T47D (cell line): ENCODE data around the gene GOLGA8K.
"Not testable (repeated sequence)": the region's sequence is repeated elsewhere in the genome, so short reads cannot be mapped to it uniquely, and the experiment has no call there.

ENCODE experiments used
- DNase-seq, 2 experiments: peaks; one replicate each; pipeline versions ENCODE4 v3.0.0 to v3.0.0-alpha.2; 2011 to 2012; ENCODE audit warnings: low read depth in 1 of 2, low spot score in 1 of 2
- in situ Hi-C: cut with HindIII; loops from 2 replicates; pipeline ENCODE4 v1.10.0; 2016; ENCODE audit warnings: low sequenced_read_pairs, low pct_unique_long_range_greater_than_20kb

Gene GOLGA8K

DNA sequence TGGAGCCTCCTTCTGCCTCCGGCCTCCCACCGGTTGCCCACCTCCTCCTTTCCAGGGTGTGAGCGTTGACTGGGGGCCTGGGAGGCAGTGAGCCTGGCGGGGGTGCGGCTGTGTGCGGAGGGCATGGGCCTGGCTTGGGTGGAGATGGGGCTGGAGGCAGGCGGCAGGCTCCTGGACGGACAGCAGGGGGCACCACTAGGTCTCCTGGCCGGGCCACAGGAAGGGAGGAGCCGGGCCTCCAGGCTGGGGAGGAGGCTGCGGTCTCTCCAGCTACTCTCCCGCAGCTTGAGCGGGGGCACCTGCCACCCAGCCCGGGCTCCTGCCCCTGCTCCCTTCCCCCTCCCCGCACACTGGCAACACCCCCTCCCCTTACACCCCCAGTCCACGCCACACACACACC is 38.1 kb downstream of the GOLGA8K start:
- DNase-seq, in situ Hi-C loops: not testable (repeated sequence)

DNA sequence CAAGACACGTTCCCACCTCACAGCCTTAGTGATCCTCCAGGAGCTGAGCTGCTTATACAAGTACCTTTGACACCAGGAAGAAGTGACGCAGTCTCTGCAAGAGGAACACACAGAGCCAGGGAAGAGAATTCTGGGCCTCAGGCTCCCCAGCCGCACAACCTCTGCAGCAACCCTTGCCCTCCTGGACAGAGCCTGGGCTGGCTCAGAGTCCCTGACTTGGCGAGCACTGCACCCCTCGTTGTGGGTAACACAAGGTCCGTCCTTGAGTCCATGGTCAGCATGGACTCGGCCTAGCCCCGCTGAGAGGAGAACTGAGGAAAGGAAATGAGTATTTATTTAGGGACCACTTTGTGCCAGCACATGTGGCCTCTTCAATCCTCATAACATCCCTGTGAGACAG is 39.6 kb downstream of the GOLGA8K start:
- DNase-seq, in situ Hi-C loops: not testable (repeated sequence)

DNA sequence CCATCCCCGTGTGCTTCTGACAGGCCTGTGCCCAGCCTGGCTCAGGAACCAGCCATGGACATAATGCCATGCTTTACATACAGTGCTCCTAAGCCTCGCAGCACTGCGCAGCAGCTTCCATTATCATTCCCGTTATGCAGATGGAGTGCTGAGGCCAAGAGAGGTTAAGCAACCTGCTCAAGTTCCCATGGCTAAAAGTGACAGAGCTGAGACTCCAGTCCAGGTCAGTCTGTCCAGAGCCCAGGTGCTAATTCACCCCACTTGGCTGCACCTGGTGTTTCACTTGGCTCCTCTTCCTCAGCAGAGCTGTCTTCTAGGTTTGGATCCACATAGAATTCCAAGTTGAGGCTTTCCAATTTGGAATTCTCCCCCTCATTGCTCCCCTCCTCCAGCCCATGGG is 41.4 kb downstream of the GOLGA8K start:
- in situ Hi-C loops, DNase-seq: not testable (repeated sequence)

DNA sequence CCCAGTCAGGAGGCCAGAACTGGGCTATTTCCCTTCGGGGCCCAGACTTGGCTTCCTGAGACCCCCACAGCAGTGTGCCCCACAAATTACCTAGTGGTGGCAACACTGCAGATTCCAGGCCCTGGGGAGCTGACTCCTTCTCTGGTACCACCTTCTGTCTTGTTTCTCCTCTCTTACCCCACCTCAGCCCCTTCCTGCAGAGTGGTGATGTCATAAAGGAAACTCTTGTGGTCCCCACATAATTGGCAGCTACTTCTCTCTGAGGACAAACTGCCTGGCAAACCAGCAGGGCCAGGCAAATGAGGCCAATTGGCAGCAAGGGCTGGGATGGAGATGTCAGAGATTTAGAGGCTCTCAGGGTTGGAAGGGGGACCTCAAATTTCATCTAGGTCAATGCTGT is 44.6 kb downstream of the GOLGA8K start:
- DNase-seq, in situ Hi-C loops: not testable (repeated sequence)

DNA sequence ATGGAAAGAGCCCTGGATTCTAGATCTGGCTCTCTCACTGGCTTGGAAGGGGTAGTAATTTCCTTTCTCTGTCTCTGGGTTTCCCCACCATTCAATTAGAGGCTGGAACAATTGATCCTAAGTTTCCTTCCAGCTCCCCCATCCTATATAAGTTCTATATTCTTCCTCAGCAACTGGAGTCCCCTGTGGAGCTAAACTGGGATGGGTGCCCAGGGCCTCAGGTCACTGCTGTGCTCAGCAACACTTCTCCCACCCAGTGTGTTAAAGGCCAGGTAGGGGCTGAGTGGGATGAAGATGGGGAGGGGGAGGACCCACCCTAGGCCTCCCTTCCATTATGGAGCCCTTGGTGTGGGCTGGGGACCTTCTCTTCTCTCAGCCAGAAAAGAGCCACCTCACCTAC is 46.2 kb downstream of the GOLGA8K start:
- in situ Hi-C loops, DNase-seq: not testable (repeated sequence)

DNA sequence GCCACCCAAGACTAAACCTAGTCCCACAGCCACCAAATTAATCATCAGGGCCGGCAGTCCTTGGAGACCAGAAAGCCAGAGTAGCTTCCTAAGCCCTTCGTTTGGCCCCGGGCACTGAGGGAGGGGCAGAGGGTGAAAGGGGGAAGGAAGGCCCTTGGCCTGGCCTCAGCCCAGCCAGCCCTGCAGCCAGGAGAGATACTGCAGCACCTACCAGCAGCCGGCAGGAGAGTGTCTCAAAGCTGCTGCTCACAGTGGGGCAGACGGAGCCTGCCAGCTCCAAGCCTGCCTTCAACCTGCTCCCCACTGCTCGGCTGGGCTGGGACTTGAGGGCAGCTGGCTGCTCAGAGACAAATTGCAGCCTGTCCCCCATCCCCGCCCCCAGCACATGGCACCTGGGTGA is 50.3 kb downstream of the GOLGA8K start:
- in situ Hi-C loops, DNase-seq: not testable (repeated sequence)

DNA sequence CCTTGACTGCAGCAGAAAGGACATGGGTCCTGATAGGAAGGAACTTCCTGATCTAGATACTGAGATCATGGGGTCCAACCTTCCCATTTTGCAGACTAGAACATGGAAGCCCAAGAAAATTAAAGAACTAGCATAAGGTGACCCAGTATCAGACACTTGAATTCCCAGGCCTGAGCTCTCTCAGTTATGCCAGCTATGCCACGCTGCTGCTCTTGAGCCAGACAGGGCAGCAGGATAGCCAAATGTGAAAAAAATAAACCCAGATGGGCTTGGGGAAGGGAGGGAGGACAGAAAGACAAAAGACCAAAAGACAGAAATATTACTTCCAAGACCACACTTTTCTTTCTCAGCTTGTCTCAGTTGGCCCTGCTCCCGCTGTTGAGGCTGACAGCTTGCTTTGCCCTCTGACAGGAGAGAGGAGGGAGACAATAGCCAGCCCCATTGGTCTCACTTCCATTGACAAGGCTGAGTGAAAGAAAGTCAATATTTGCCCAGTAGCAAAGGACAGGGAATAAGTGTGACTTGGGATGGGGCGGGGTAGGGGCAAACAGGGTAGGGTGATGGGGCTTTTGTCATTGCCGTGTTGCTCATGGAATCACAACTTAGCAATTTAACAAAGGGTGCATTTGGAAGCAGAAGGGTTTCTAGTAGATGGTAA is 52.4 kb downstream of the GOLGA8K start:
- DNase-seq, in situ Hi-C loops: not testable (repeated sequence)

DNA sequence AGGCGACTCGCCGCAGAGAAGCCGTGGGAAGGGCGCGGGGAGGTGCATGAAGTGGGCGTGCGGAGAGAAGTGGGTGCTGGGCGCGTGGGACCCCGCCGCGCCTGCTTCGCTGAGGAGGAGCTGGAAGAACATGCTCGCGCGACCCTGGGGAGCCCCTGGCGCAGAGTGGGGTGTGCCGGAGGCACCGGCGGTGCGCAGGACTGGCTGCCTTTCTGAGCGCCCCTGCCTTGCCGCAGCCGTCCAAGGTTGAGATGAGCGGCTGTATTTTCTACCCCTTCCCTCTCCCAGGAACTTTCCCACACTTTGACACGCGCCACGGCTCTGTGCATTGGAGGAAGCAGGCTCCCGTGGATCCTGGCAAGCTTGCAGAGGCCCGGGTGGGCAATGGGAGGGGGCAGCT is 56.1 kb downstream of the GOLGA8K start:
- in situ Hi-C loops, DNase-seq: not testable (repeated sequence)

DNA sequence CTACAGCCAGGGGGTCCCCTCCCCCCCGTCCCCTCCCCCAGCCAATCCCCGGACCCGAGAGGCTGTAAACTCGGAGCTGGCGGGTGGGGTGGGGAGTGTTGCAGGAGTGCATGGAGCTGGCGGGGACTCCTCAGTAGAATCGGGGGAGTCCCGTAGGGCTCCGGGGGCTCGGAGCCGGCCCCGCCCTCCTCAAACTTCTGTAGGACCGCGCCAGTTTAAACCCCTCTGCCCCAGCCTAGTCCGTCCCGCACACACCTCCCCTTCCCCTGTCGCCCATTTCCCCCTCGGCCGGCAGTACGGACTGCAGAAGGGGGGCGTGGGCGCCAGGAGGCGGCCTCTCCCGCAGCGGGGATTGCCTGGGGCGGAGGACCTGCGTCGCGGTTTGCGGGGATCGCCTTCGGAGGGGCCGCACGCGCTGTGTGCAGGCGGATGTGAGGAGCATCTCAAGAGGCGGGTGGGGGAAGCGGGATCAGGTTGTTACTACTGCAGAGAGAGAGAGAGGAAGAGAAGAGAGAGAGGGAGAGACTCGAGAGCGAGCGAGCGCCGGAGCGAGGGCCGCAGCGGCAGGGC is 57.0 kb downstream of the GOLGA8K start:
- DNase-seq, in situ Hi-C loops: not testable (repeated sequence)

DNA sequence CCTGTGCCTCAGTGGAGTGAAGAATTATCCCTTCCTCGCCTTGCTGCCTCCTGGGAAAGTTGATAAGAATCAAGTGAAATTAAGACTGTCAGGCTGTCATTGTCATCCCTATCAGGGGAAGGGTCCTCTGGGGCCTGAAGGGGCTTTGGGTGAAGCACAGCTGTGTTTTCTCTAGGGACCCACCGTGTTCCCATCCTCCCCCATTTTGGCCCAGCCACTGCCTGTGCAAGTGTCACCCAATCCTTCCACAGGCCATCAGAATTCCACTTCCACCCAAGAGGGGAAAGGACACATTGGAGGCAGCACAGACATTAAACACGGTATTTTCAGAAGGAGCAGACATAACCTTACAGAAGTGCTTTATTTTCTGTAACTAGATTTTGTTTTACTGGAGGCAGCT is 59.2 kb downstream of the GOLGA8K start:
- in situ Hi-C loops, DNase-seq: not testable (repeated sequence)
